HFFc6 (cell line): Measurements from ENCODE around the gene OSR1. TPM values are rescaled to one million over a fixed set of nuclear protein-coding genes. Genes with fewer than 3 reads are reported as not detected.

Experiments used
- DNase-seq: peaks from one replicate; pipeline ENCODE4 v3.0.0-alpha.2; 2018
- H3K27ac Mint-ChIP-seq: 2 replicates; pipeline ENCODE4 v1.8.0; 2020; ENCODE audit warnings: mild to moderate bottlenecking, mixed read lengths
- H3K27me3 Mint-ChIP-seq: 2 replicates; pipeline ENCODE4 v1.8.0; 2021; ENCODE audit warnings: mild to moderate bottlenecking, moderate library complexity, mixed read lengths; ENCODE audit not compliant: insufficient read depth
- H3K36me3 Mint-ChIP-seq: 2 replicates; pipeline ENCODE4 v1.8.0; 2021; ENCODE audit warnings: low read depth, mixed read lengths
- H3K4me1 Mint-ChIP-seq: 2 replicates; pipeline ENCODE4 v1.8.0; 2020; ENCODE audit warnings: low read depth, mixed read lengths
- H3K4me3 Mint-ChIP-seq: 2 replicates; pipeline ENCODE4 v1.8.0; 2020; ENCODE audit warnings: mild to moderate bottlenecking, moderate library complexity, mixed read lengths
- H3K9me3 Mint-ChIP-seq: 2 replicates; pipeline ENCODE4 v1.8.0; 2020; ENCODE audit warnings: mild to moderate bottlenecking, mixed read lengths
- total RNA-seq, 6 experiments: library from RNA; stranded (reverse); fragmentation: NEBNext Ultra II Directional; extraction: Animal tissue kit (Norgen Biotek cat#: 25700); gene quantifications; 2 replicates in 1 of 6; 3 replicates in 5 of 6; pipeline ENCODE4 v1.2.3, GENCODE V29; 2021
- TF ChIP-seq, protein P1 (sequence below): fragments of 200-600 bp; sonication (generic); IDR thresholded peaks from 2 replicates; pipeline ENCODE4 v1.5.0; 2021; ENCODE audit warnings: antibody characterized with exemption, mild to moderate bottlenecking

The OSR1 gene
- total RNA-seq, 6 experiments from 2014 or later = 5.4 to 11.9 (median 11.1) TPM

DNA sequence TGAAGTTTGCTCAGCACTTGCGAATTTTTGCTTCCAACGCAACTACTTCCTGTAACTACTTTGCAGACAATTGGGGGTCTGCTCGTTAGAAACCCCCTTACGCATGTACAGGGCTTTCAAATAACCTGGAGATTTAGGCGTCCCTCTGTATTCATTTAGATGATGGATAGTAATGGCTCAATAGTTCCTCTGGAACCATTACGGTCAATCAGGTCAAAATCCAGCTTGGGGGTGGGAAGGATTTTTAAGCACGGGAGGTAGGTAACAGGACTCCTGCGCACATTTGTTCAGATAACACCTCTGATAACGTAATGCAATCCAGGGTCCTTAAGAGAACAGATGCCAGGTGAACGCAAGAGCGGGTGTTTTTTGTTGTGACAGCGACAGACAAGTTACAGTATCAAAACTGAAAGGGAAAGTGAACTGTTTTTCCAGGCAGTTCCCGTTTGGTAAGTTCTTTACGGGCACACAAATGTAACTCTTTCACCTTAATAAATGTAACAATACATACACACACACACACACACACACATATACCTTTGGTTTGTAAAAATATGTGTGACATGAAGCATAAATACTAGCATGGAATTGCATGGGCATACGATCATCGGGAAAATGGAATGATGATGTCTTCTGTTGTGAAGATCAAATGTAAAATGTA lies 3.8 kb upstream of the OSR1 start:
- peak; percentile 8 for DNase-seq
- TF ChIP-seq, protein P1, sequence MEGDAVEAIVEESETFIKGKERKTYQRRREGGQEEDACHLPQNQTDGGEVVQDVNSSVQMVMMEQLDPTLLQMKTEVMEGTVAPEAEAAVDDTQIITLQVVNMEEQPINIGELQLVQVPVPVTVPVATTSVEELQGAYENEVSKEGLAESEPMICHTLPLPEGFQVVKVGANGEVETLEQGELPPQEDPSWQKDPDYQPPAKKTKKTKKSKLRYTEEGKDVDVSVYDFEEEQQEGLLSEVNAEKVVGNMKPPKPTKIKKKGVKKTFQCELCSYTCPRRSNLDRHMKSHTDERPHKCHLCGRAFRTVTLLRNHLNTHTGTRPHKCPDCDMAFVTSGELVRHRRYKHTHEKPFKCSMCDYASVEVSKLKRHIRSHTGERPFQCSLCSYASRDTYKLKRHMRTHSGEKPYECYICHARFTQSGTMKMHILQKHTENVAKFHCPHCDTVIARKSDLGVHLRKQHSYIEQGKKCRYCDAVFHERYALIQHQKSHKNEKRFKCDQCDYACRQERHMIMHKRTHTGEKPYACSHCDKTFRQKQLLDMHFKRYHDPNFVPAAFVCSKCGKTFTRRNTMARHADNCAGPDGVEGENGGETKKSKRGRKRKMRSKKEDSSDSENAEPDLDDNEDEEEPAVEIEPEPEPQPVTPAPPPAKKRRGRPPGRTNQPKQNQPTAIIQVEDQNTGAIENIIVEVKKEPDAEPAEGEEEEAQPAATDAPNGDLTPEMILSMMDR = no peak
- Mint-ChIP-seq H3K27ac (peak overlapping the region; percentile 75), H3K4me3 (peak overlapping the region; percentile 93), H3K36me3 (no peaks in the 10 kb centered on the region; the same call in 1 of the 2 replicates), H3K27me3 (peaks cover 9% of the 10 kb centered on the region), H3K9me3 (no peaks in the 10 kb centered on the region), H3K4me1 (peaks cover 22% of the 10 kb centered on the region)

DNA sequence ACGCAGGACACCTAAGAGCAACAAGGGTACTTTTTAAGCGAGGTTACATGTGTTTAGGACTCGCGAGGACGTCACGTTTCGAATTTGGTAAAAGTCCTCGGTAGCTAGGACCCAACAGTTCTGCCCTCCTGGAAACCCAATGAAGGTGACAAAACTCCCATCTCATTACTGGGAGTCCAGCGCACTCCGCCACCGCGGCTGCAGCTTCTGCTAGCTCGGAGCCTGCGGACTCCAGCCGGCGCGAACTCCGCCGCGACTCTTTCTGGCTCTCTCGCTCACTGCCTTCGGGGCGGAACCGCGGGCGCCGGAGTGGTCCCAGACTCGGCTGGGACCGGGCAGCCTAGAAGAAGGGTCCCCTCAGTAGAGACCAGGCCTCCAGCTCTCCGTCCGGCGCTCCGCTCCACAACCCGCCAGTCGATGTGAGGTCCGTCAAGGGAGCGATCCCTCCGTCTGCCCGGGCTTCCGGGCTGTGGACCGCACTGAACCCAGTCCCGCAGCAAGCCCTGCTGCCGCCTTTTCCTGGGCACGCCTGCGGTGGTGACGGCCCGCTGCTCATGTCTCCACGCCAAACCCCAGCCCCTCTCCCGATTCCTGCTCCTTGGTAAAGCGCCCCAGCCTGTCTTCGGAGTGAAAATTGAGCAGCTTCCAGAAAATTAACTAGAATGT lies 3.0 kb upstream of the OSR1 start:
- Mint-ChIP-seq H3K27ac (peak overlapping the region; percentile 75; the same call in 1 of the 2 replicates), H3K27me3 (peaks cover 9% of the 10 kb centered on the region), H3K4me3 (peak overlapping the region; percentile 93), H3K36me3 (peaks cover 7% of the 10 kb centered on the region; the same call in 1 of the 2 replicates), H3K9me3 (no peaks in the 10 kb centered on the region), H3K4me1 (peaks cover 29% of the 10 kb centered on the region)
- no peak for DNase-seq
- TF ChIP-seq, protein P1 = no peak

DNA sequence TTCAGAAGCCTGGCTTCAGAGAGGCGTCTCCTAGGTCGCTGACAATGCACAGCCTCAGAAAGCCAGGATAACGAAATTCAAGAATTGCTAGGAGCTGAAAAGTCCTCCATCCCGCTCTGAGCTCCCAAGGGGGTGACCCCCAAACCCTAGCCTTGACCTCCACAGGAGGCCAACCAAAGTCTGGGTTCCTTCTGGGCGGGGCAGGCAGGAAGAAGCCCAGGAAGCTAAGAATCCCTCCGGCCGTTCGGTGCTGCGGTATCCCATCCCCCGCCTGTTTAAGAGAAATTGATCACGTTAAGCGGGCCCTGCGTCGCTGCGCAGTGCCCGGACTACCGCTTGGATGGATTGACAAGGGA lies 2.5 kb upstream of the OSR1 start:
- peaks cover 12% of the 10 kb centered on the region for H3K27me3 Mint-ChIP-seq
- peaks cover 34% of the 10 kb centered on the region for H3K4me1 Mint-ChIP-seq
- DNase-seq = no peak
- no peak overlapping the region for H3K4me3 Mint-ChIP-seq
- peaks cover 10% of the 10 kb centered on the region; the same call in 1 of the 2 replicates for H3K36me3 Mint-ChIP-seq
- TF ChIP-seq, protein P1 = no peak
- H3K27ac Mint-ChIP-seq = no peak overlapping the region
- H3K9me3 Mint-ChIP-seq = no peaks in the 10 kb centered on the region

DNA sequence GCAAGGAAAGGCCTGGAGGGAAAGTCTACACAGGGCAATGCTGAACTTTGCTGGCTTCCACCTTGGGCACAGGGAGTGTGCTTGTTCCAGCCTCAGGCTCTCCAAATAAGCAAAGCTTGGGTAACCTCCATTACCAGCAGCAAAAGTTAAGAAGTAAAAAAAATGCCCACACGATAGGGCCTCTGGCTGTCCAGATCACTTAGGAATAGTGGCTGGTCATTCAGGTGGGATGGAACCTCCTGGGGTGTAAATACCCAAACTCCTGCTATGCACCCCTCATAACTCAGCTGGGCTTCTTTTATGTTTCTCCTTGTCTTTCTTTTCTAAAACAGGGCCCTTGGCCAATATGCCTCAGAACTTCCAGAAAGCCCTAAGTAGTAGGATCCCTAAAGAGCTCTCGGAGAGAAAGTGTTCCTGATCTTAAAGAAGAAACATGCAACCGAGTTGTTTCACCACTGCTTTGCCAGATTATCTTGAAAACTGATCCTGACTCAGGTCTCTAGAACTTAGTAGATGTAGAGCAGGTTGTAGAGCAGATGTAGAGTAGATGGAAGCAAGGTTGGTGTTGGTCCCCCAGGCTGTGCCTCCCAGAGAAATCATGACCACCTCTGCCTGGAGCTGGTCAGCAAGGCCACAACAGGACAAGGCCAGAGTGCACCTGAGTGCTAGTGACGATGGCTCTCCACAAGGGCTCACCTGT lies 2.0 kb upstream of the OSR1 start:
- peaks cover 11% of the 10 kb centered on the region for H3K27me3 Mint-ChIP-seq
- H3K4me3 Mint-ChIP-seq = no peak overlapping the region
- no peak overlapping the region for H3K27ac Mint-ChIP-seq
- peaks cover 34% of the 10 kb centered on the region for H3K4me1 Mint-ChIP-seq
- no peaks in the 10 kb centered on the region for H3K9me3 Mint-ChIP-seq
- DNase-seq = no peak
- peaks cover 10% of the 10 kb centered on the region; the same call in 1 of the 2 replicates for H3K36me3 Mint-ChIP-seq
- TF ChIP-seq, protein P1 = no peak

DNA sequence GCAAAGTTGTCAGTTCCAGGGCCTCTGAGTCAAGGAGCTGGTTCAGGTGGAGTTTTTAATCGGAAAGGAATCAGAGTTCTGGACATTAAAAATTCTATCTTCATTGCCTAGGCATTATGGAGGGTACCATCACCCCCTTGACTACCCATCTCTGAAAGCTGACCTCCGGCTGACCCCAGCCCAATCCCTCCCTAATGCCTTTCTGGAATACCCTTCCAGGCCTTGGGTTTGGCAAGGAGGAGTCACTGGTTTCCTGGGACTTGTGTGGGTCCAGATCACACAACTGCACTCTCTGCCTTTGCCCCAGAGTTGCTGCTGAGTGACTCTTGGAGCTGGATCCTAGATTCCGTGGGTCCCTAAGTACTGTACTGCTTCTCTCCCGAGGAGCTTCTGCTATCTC lies 1.0 kb upstream of the OSR1 start:
- Mint-ChIP-seq H3K9me3 (no peaks in the 10 kb centered on the region), H3K36me3 (peaks cover 10% of the 10 kb centered on the region; the same call in 1 of the 2 replicates), H3K4me3 (no peak overlapping the region), H3K27ac (no peak overlapping the region), H3K4me1 (peaks cover 34% of the 10 kb centered on the region), H3K27me3 (peaks cover 7% of the 10 kb centered on the region; the same call in 1 of the 2 replicates)
- DNase-seq = no peak
- TF ChIP-seq, protein P1 = no peak
